Measurements from ENCODE around the gene COPA. TPM values are rescaled to one million over a fixed set of nuclear protein-coding genes. Genes with fewer than 3 reads are reported as not detected.

Gene COPA
- total RNA-seq, 1 experiment from 2014 or later = 118 TPM

- Histone ChIP-seq H3K27ac (ENCODE audit: low read length) (no peak overlapping the region), H3K27me3 (ENCODE audit: control insufficient read depth, insufficient read depth, low read length) (no peaks in the 10 kb centered on the region), H3K9me3 (ENCODE audit: control insufficient read depth, insufficient read depth, low read depth, low read length) (no peaks in the 10 kb centered on the region), H3K4me1 (ENCODE audit: control insufficient read depth, insufficient read depth, low read length) (peaks cover 6% of the 10 kb centered on the region), H3K4me3 (ENCODE audit: low read depth in 2 of 2, low read length in 2 of 2) (no peak overlapping the region), H3K36me3 (ENCODE audit: control insufficient read depth, insufficient read depth, low read length) (no peaks in the 10 kb centered on the region)
- ATAC-seq (no peak), DNase-seq (ENCODE audit: low read depth, low spot score) (no peak)
- in situ Hi-C loops (cut with HindIII; ENCODE audit: low pct_unique_long_range_greater_than_20kb, low sequenced_read_pairs) (no loop called here), intact Hi-C loops (cut with micrococcal nuclease; ENCODE audit: unreplicated experiment) (no loop called here)
- TF ChIP-seq SIN3A (IDR thresholded peaks at IDR 0.05; ENCODE audit: borderline replicate concordance, insufficient read depth, low read depth, low read length) (no peak), POLR2AphosphoS5 (IDR thresholded peaks at IDR 0.05; ENCODE audit: low read depth, low read length) (no peak), CTCF (IDR thresholded peaks at IDR 0.05) (no peak), TCF7L2 (IDR thresholded peaks at IDR 0.05; ENCODE audit: low read depth, low read length) (no peak), REST (IDR thresholded peaks at IDR 0.05; ENCODE audit: insufficient read depth in 1 of 2, low read depth in 2 of 2, low read length in 1 of 2) (no peak)
- POLR2A ChIA-PET = interaction anchor here (0.7 kb wide), 1 partner anchor 17 kb away, joined by 13 read pairs; the partner anchor contains the start of gene PEX19
- CTCF ChIA-PET = no interaction called here
- BruUV-seq (replicated peaks) = no TSS peak
Observed at GRCh38 chr1:160267284-160267991, 75.6 kb downstream of the COPA start.

- POLR2A ChIA-PET = no interaction called here
- ATAC-seq (no peak), DNase-seq (ENCODE audit: low read depth, low spot score) (no peak)
- H3K4me1 ChIP-seq (ENCODE audit: control insufficient read depth, insufficient read depth, low read length) = peaks cover 19% of the 10 kb centered on the region
- H3K4me3 ChIP-seq (ENCODE audit: low read depth in 2 of 2, low read length in 2 of 2) = no peak overlapping the region
- no peaks in the 10 kb centered on the region; the same call in 1 of the 2 replicates for H3K36me3 ChIP-seq (ENCODE audit: control insufficient read depth, insufficient read depth, low read length)
- no peaks in the 10 kb centered on the region for H3K27me3 ChIP-seq (ENCODE audit: control insufficient read depth, insufficient read depth, low read length)
- in situ Hi-C loops (cut with HindIII; ENCODE audit: low pct_unique_long_range_greater_than_20kb, low sequenced_read_pairs) = no loop called here
- no peak overlapping the region for H3K27ac ChIP-seq (ENCODE audit: low read length)
- intact Hi-C loops (cut with micrococcal nuclease; ENCODE audit: unreplicated experiment) = no loop called here
- no peaks in the 10 kb centered on the region for H3K9me3 ChIP-seq (ENCODE audit: control insufficient read depth, insufficient read depth, low read depth, low read length)
- CTCF ChIA-PET = no interaction called here
- BruUV-seq (replicated peaks) = no TSS peak
- TF ChIP-seq SIN3A (IDR thresholded peaks at IDR 0.05; ENCODE audit: borderline replicate concordance, insufficient read depth, low read depth, low read length) (no peak), POLR2AphosphoS5 (IDR thresholded peaks at IDR 0.05; ENCODE audit: low read depth, low read length) (no peak), REST (IDR thresholded peaks at IDR 0.05; ENCODE audit: insufficient read depth in 1 of 2, low read depth in 2 of 2, low read length in 1 of 2) (no peak), CTCF (IDR thresholded peaks at IDR 0.05) (no peak), TCF7L2 (IDR thresholded peaks at IDR 0.05; ENCODE audit: low read depth, low read length) (no peak)
Observed at GRCh38 chr1:160264795-160265307, 78.2 kb downstream of the COPA start.

Measured in Panc1 (cell line).